HCT116 (cell line): ENCODE measurements around the gene AKAP9. TPM values are rescaled to one million over a fixed set of nuclear protein-coding genes. Genes with fewer than 3 reads are reported as not detected.

ENCODE experiments used
- ATAC-seq: fragments of 200-7000 bp; cut with Tn5 transposase; 2 replicates; pipeline ENCODE4 v1.9.1; 2020; ENCODE audit warnings: mild to moderate bottlenecking, moderate library complexity
- BruUV-seq: library from RNA; stranded (reverse); fragments of 400-500 nt; replicated peaks from 2 replicates; lab custom pipeline; 2021; lab: Mats Ljungman, UMichigan
- CTCF ChIA-PET: fragments of 300-600 bp; sonication (Branson Sonifier 250); formaldehyde crosslinking; loops from one replicate; lab custom pipeline; 2021; ENCODE audit warnings: antibody characterized with exemption; lab: Charles Lee
- POLR2A ChIA-PET: fragments of 300-600, 350-600 bp; sonication (Branson Sonifier 250); formaldehyde crosslinking; loops from one replicate; lab custom pipeline; 2021; ENCODE audit warnings: antibody characterized with exemption; lab: Charles Lee
- RAD21 ChIA-PET, 2 experiments: fragments of 300-600 bp; sonication (Branson Sonifier 250); formaldehyde crosslinking; loops; one replicate each; lab custom pipeline; 2023; ENCODE audit warnings: low total read pairs in 2 of 2; ENCODE audit not compliant: uncharacterized antibody in 2 of 2, unreplicated experiment in 2 of 2, low non-redundant PET in 1 of 2; lab: Charles Lee
- DNase-seq: peaks from one replicate; pipeline ENCODE4 v3.0.0-alpha.2; 2010; ENCODE audit warnings: low read depth, low spot score
- H2AFZ ChIP-seq: fragments of 200-600 bp; shearing (Covaris generic), sonication (generic); 2 replicates; pipeline ENCODE4 v1.6.1; 2017; ENCODE audit warnings: low read depth, mixed run types, mixed read lengths, antibody characterized with exemption, low read length; ENCODE audit not compliant: poor library complexity, severe bottlenecking
- H3K27ac ChIP-seq: 2 replicates; pipeline ENCODE4 v1.5.1; 2012; ENCODE audit warnings: low read depth, low read length
- H3K27me3 ChIP-seq: fragments of 200-600 bp; sonication (generic); 2 replicates; pipeline ENCODE4 v1.6.1; 2016; ENCODE audit warnings: mixed run types, low read length, mixed read lengths; ENCODE audit not compliant: insufficient read depth
- H3K36me3 ChIP-seq, 2 experiments: fragments of 200-500 bp in 1 of 2; fragments of 200-600 bp in 1 of 2; sonication (Bioruptor generic) in 1 of 2; sonication (generic) in 1 of 2; 2 replicates each; pipeline versions ENCODE4 v1.5.1 to v1.6.1; 2014 to 2016; ENCODE audit warnings: low read length in 2 of 2, inconsistent platforms in 1 of 2, mixed read lengths in 1 of 2, mixed run types in 1 of 2; ENCODE audit not compliant: insufficient read depth in 2 of 2, control insufficient read depth in 1 of 2
- H3K4me1 ChIP-seq, 2 experiments: fragments of 200-600 bp in 1 of 2; sonication (generic) in 1 of 2; 2 replicates each; pipeline versions ENCODE4 v1.5.1 to v1.6.1; 2012 to 2017; ENCODE audit warnings: low read length in 2 of 2, inconsistent platforms in 1 of 2, mild to moderate bottlenecking in 1 of 2, mixed read lengths in 1 of 2, mixed run types in 1 of 2, moderate library complexity in 1 of 2; ENCODE audit not compliant: insufficient read depth in 2 of 2, control insufficient read depth in 1 of 2
- H3K4me2 ChIP-seq: fragments of 200-600 bp; sonication (generic); 2 replicates; pipeline ENCODE4 v1.6.1; 2017; ENCODE audit warnings: mixed run types, low read length, mixed read lengths
- H3K4me3 ChIP-seq, 2 experiments: fragments of 200-600 bp in 1 of 2; sonication (generic) in 1 of 2; replicated peaks in 1 of 2; 2 replicates each; pipeline ENCODE4 v1.5.1; 2011 to 2016; ENCODE audit warnings: low read length in 2 of 2, control low read depth in 1 of 2, low read depth in 1 of 2, mild to moderate bottlenecking in 1 of 2, mixed read lengths in 1 of 2, mixed run types in 1 of 2
- H3K79me2 ChIP-seq: fragments of 200-600 bp; sonication (generic); 2 replicates; pipeline ENCODE4 v1.6.1; 2017; ENCODE audit warnings: mild to moderate bottlenecking, mixed run types, low read length, moderate library complexity, mixed read lengths; ENCODE audit not compliant: insufficient read depth
- H3K9ac ChIP-seq: fragments of 200-600 bp; sonication (generic); 2 replicates; pipeline ENCODE4 v1.6.1; 2016; ENCODE audit warnings: low read length, mixed read lengths
- H3K9me2 ChIP-seq: fragments of 200-600 bp; sonication (generic), shearing (Covaris generic); 2 replicates; pipeline ENCODE4 v1.6.1; 2017; ENCODE audit warnings: mixed run types, mild to moderate bottlenecking, moderate library complexity; ENCODE audit not compliant: insufficient read depth
- H3K9me3 ChIP-seq, 2 experiments: fragments of 200-500 bp in 1 of 2; fragments of 200-600 bp in 1 of 2; sonication (Bioruptor generic) in 1 of 2; sonication (generic) in 1 of 2; 2 replicates each; pipeline ENCODE4 v1.6.1; 2014 to 2017; ENCODE audit warnings: low read length in 2 of 2, mixed read lengths in 2 of 2, inconsistent platforms in 1 of 2, low read depth in 1 of 2, mild to moderate bottlenecking in 1 of 2, mixed run types in 1 of 2, moderate library complexity in 1 of 2; ENCODE audit not compliant: control insufficient read depth in 1 of 2, insufficient read depth in 1 of 2
- H4K20me1 ChIP-seq: fragments of 200-600 bp; sonication (generic), shearing (Covaris generic); 2 replicates; pipeline ENCODE4 v1.6.1; 2017; ENCODE audit warnings: mixed run types, mild to moderate bottlenecking, moderate library complexity; ENCODE audit not compliant: insufficient read depth
- CBX3 ChIP-seq: IDR thresholded peaks from 2 replicates; pipeline ENCODE4 v1.6.1; 2012; ENCODE audit warnings: low read depth
- CEBPB ChIP-seq: IDR thresholded peaks from 2 replicates; pipeline ENCODE4 v1.6.1; 2012; ENCODE audit warnings: low read depth
- EGR1 ChIP-seq: IDR thresholded peaks from 2 replicates; pipeline ENCODE4 v1.6.1; 2012; ENCODE audit warnings: low read depth
- ELF1 ChIP-seq: IDR thresholded peaks from 2 replicates; pipeline ENCODE4 v1.6.1; 2012; ENCODE audit warnings: low read depth, borderline replicate concordance
- EZH2 ChIP-seq: fragments of 200-600 bp; sonication (generic); IDR thresholded peaks from 2 replicates; pipeline ENCODE4 v1.6.1; 2017; ENCODE audit warnings: antibody characterized with exemption, mixed run types
- EZH2phosphoT487 ChIP-seq: fragments of 200-600 bp; IDR thresholded peaks from 2 replicates; pipeline ENCODE4 v1.6.1; 2018; ENCODE audit warnings: antibody characterized with exemption, borderline replicate concordance
- FOSL1 ChIP-seq: IDR thresholded peaks from 2 replicates; pipeline ENCODE4 v1.6.1; 2012; ENCODE audit warnings: low read depth
- JUND ChIP-seq: IDR thresholded peaks from 2 replicates; pipeline ENCODE4 v1.6.1; 2012
- POLR2A ChIP-seq: IDR thresholded peaks from 2 replicates; pipeline ENCODE4 v1.7.0; 2011; ENCODE audit warnings: borderline replicate concordance; ENCODE audit not compliant: insufficient read depth, insufficient read length; ENCODE audit errors: extremely low read depth
- RAD21 ChIP-seq: IDR thresholded peaks from 2 replicates; pipeline ENCODE4 v1.6.1; 2012; ENCODE audit warnings: low read depth, mild to moderate bottlenecking
- SP1 ChIP-seq: IDR thresholded peaks from 2 replicates; pipeline ENCODE4 v1.6.1; 2012; ENCODE audit warnings: low read depth
- SRF ChIP-seq: IDR thresholded peaks from 2 replicates; pipeline ENCODE4 v1.6.1; 2012; ENCODE audit warnings: low read depth
- YY1 ChIP-seq: IDR thresholded peaks from 2 replicates; pipeline ENCODE4 v1.6.1; 2011; ENCODE audit warnings: low read length, low read depth, moderate library complexity, mild to moderate bottlenecking; ENCODE audit not compliant: insufficient replicate concordance; ENCODE audit errors: extremely low read depth
- ZFX ChIP-seq: fragments of 450-650 bp; IDR thresholded peaks from 2 replicates; pipeline ENCODE4 v1.6.1; 2017
- ZNF274 ChIP-seq: fragments of 200-500 bp; sonication (Bioruptor generic); IDR thresholded peaks from 2 replicates; pipeline ENCODE4 v1.6.1; 2014; ENCODE audit warnings: mild to moderate bottlenecking, low read depth, low read length, inconsistent platforms
- intact Hi-C: fragments of 100-400 bp; cut with micrococcal nuclease; formaldehyde crosslinking; loops from 2 replicates; pipeline ENCODE4 v1.10.0; 2022
- total RNA-seq: library from RNA; stranded (reverse); gene quantifications from one replicate; pipeline ENCODE4 v1.2.1, GENCODE V29; 2021; ENCODE audit not compliant: unreplicated experiment
- TF ChIP-seq, protein P1 (sequence below), 3 experiments: fragments of 200-600 bp in 1 of 3; sonication (generic) in 1 of 3; IDR thresholded peaks in 2 of 3; conservative IDR thresholded peaks in 1 of 3; 2 replicates each; pipeline ENCODE4 v1.5.1; 2012 to 2017; ENCODE audit warnings: low read depth in 2 of 3, low read length in 2 of 3, antibody characterized with exemption in 1 of 3, borderline replicate concordance in 1 of 3, control low read depth in 1 of 3, mild to moderate bottlenecking in 1 of 3, mixed read lengths in 1 of 3, mixed run types in 1 of 3, moderate library complexity in 1 of 3; ENCODE audit not compliant: insufficient read depth in 1 of 3
- TF ChIP-seq, protein P2 (sequence below): IDR thresholded peaks from 2 replicates; pipeline ENCODE4 v1.6.1; 2012
- TF ChIP-seq, protein P3 (sequence below): IDR thresholded peaks from 2 replicates; pipeline ENCODE4 v1.6.1; 2012; ENCODE audit warnings: low read depth

AKAP9 gene
- total RNA-seq, 1 experiment from 2014 or later = 32.6 TPM

DNA sequence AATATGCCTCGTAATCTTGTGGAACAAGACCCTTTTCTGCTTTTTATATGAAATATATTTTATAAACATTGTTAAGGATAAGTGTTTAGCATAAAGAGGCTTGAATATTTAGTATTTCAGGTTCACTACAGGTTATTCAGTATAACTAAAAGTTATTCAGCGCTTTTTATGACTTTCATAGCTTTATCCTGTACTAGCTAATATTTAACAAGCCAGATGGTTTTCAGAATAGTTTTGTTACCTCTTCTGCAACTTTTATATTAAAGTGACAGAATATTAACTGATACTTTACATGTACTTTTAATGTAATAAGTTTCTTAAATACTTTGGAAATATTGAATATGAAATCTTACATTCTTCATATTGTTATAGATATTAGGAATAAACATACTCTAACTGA lies 118.2 kb downstream of the AKAP9 start:
- Histone ChIP-seq H3K9me3 (no peaks in the 10 kb centered on the region), H3K36me3 (no peaks in the 10 kb centered on the region), H3K4me2 (no peak overlapping the region), H3K4me3 (no peak overlapping the region), H3K9ac (no peak overlapping the region), H3K27ac (no peak overlapping the region), H3K27me3 (no peaks in the 10 kb centered on the region), H3K4me1 (peaks cover 0 to 4% of the 10 kb centered on the region in 2 experiments; a peak in 2 of 4 replicates), H3K79me2 (no peaks in the 10 kb centered on the region), H2AFZ (no peak overlapping the region), H3K9me2 (no peaks in the 10 kb centered on the region), H4K20me1 (no peaks in the 10 kb centered on the region)
- POLR2A ChIA-PET = no interaction called here
- intact Hi-C loops = no loop called here
- CTCF ChIA-PET = no interaction called here
- no peak for TF ChIP-seq JUND
- TF ChIP-seq SP1 = no peak
- no peak for TF ChIP-seq POLR2A
- TF ChIP-seq CBX3 = no peak
- TF ChIP-seq EGR1 = no peak
- TF ChIP-seq, protein P1, sequence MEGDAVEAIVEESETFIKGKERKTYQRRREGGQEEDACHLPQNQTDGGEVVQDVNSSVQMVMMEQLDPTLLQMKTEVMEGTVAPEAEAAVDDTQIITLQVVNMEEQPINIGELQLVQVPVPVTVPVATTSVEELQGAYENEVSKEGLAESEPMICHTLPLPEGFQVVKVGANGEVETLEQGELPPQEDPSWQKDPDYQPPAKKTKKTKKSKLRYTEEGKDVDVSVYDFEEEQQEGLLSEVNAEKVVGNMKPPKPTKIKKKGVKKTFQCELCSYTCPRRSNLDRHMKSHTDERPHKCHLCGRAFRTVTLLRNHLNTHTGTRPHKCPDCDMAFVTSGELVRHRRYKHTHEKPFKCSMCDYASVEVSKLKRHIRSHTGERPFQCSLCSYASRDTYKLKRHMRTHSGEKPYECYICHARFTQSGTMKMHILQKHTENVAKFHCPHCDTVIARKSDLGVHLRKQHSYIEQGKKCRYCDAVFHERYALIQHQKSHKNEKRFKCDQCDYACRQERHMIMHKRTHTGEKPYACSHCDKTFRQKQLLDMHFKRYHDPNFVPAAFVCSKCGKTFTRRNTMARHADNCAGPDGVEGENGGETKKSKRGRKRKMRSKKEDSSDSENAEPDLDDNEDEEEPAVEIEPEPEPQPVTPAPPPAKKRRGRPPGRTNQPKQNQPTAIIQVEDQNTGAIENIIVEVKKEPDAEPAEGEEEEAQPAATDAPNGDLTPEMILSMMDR (IDR thresholded peaks at IDR 0.05 in 2 of 3, conservative IDR thresholded peaks at IDR 0.05 in 1 of 3; ENCODE audit: borderline replicate concordance in 1 of 3, insufficient read depth in 1 of 3, low read depth in 2 of 3, low read length in 2 of 3) = no peak
- no peak for TF ChIP-seq ELF1
- no peak for TF ChIP-seq CEBPB
- no peak for TF ChIP-seq YY1
- TF ChIP-seq, protein P2, sequence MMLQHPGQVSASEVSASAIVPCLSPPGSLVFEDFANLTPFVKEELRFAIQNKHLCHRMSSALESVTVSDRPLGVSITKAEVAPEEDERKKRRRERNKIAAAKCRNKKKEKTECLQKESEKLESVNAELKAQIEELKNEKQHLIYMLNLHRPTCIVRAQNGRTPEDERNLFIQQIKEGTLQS = no peak
- TF ChIP-seq, protein P3, sequence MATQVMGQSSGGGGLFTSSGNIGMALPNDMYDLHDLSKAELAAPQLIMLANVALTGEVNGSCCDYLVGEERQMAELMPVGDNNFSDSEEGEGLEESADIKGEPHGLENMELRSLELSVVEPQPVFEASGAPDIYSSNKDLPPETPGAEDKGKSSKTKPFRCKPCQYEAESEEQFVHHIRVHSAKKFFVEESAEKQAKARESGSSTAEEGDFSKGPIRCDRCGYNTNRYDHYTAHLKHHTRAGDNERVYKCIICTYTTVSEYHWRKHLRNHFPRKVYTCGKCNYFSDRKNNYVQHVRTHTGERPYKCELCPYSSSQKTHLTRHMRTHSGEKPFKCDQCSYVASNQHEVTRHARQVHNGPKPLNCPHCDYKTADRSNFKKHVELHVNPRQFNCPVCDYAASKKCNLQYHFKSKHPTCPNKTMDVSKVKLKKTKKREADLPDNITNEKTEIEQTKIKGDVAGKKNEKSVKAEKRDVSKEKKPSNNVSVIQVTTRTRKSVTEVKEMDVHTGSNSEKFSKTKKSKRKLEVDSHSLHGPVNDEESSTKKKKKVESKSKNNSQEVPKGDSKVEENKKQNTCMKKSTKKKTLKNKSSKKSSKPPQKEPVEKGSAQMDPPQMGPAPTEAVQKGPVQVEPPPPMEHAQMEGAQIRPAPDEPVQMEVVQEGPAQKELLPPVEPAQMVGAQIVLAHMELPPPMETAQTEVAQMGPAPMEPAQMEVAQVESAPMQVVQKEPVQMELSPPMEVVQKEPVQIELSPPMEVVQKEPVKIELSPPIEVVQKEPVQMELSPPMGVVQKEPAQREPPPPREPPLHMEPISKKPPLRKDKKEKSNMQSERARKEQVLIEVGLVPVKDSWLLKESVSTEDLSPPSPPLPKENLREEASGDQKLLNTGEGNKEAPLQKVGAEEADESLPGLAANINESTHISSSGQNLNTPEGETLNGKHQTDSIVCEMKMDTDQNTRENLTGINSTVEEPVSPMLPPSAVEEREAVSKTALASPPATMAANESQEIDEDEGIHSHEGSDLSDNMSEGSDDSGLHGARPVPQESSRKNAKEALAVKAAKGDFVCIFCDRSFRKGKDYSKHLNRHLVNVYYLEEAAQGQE = no peak
- no peak for TF ChIP-seq FOSL1
- no peak for TF ChIP-seq EZH2
- TF ChIP-seq ZNF274 = no peak
- TF ChIP-seq ZFX = no peak
- no peak for TF ChIP-seq SRF
- no peak for TF ChIP-seq RAD21
- TF ChIP-seq EZH2phosphoT487 = no peak
- BruUV-seq = no TSS peak
- ATAC-seq (no peak), DNase-seq (no peak)
- RAD21 ChIA-PET = no interaction called here
